DOHH2 (cell line): ENCODE measurements around the gene ANG.

Source experiments
- EZH2phosphoT487 ChIP-seq: fragments of 200-600 bp; sonication (generic); IDR thresholded peaks from 2 replicates; pipeline ENCODE4 v1.6.1; 2017; ENCODE audit warnings: borderline replicate concordance, mild to moderate bottlenecking, antibody characterized with exemption, low read length, moderate library complexity, mixed read lengths
- TF ChIP-seq, protein P1 (sequence below): fragments of 200-600 bp; sonication (generic); IDR thresholded peaks from one replicate; pipeline ENCODE4 v1.5.1; 2014; ENCODE audit warnings: antibody characterized with exemption, mild to moderate bottlenecking, low read depth, low read length; ENCODE audit not compliant: poor library complexity, severe bottlenecking

DNA sequence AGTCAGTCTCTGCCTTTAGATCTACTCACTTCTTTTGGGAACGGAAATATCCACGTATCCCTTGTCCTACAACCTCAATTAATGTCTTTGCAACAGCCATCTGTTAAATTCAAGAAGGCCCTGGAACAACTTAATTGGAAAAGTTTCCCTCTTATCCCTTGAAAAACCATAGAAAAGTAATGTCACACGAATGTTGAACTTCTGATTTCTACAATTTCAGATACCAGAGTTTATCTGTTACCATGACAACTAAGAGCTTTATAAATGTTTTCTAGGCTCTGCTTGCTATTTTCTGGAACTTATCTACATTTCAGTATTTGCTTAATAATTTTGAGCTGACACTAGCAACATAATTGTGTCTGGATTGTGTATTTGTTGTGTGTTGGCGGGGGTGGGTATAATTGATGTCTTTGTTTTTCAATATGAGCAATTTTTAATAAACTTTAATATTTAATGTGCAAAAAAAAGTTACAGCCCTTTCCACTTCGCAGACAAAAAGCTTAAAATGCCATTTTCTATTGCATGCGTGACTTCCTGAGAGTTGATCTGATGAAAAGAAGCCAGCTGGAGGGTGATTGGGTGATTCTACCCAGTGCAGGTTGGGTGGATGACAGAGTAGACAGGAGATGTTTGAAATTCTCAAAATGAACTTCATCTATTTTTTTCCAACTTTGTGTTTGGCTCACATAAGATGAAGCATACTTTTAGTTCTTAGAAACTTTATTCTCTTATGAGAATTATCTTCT, 45.3 kb downstream of the ANG start:
- TF ChIP-seq, protein P1, sequence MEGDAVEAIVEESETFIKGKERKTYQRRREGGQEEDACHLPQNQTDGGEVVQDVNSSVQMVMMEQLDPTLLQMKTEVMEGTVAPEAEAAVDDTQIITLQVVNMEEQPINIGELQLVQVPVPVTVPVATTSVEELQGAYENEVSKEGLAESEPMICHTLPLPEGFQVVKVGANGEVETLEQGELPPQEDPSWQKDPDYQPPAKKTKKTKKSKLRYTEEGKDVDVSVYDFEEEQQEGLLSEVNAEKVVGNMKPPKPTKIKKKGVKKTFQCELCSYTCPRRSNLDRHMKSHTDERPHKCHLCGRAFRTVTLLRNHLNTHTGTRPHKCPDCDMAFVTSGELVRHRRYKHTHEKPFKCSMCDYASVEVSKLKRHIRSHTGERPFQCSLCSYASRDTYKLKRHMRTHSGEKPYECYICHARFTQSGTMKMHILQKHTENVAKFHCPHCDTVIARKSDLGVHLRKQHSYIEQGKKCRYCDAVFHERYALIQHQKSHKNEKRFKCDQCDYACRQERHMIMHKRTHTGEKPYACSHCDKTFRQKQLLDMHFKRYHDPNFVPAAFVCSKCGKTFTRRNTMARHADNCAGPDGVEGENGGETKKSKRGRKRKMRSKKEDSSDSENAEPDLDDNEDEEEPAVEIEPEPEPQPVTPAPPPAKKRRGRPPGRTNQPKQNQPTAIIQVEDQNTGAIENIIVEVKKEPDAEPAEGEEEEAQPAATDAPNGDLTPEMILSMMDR: no peak
- TF ChIP-seq EZH2phosphoT487: no peak
